Tibial nerve (tissue), 4 donors: ENCODE data around the gene ING3. TPM values are rescaled to one million over a fixed set of nuclear protein-coding genes. Genes with fewer than 3 reads are reported as not detected.
A peak's percentile ranks its signal among the peaks of the same experiment; 100 is the strongest.

ENCODE experiments used
- DNase-seq, 2 donors: peaks; one replicate each; pipeline ENCODE4 v3.0.0-alpha.2; 2019; ENCODE audit warnings: low spot score in 2 of 2
- H3K27ac ChIP-seq, 4 donors: fragments of 200-600 bp; sonication (generic) in 3 of 4; one replicate each; pipeline ENCODE4 v1.5.1; 2017 to 2019; ENCODE audit warnings: mild to moderate bottlenecking in 1 of 4
- H3K27me3 ChIP-seq, 2 donors: fragments of 200-600 bp; sonication (generic) in 1 of 2; one replicate each; pipeline versions ENCODE4 v1.5.1 to v1.6.0; 2017 to 2019
- H3K36me3 ChIP-seq, 3 donors: fragments of 200-600 bp; sonication (generic); one replicate each; pipeline ENCODE4 v1.5.1; 2018 to 2019
- H3K4me1 ChIP-seq, 4 donors: fragments of 200-600 bp; sonication (generic) in 3 of 4; one replicate each; pipeline ENCODE4 v1.5.1; 2017 to 2019
- H3K4me3 ChIP-seq, 4 donors: fragments of 200-600 bp; sonication (generic) in 3 of 4; one replicate each; pipeline ENCODE4 v1.5.1; 2017 to 2019; ENCODE audit warnings: mild to moderate bottlenecking in 1 of 4, moderate library complexity in 1 of 4
- H3K9me3 ChIP-seq, 4 donors: fragments of 200-600 bp; sonication (generic) in 3 of 4; one replicate each; pipeline ENCODE4 v1.5.1; 2017 to 2019
- CTCF ChIP-seq, 5 experiments: fragments of 200-600 bp in 3 of 5; fragments of 450-650 bp in 2 of 5; sonication (generic) in 3 of 5; IDR thresholded peaks; one replicate each; pipeline ENCODE4 v1.5.1; 2016 to 2019; ENCODE audit warnings: antibody characterized with exemption in 5 of 5, mild to moderate bottlenecking in 3 of 5, moderate library complexity in 2 of 5
- EP300 ChIP-seq, 2 donors: sonication (generic); formaldehyde crosslinking; IDR thresholded peaks; one replicate each; pipeline ENCODE4 v1.6.1; 2017; ENCODE audit warnings: antibody characterized with exemption in 2 of 2, mild to moderate bottlenecking in 1 of 2
- POLR2A ChIP-seq, 2 donors: fragments of 450-650 bp; IDR thresholded peaks; one replicate each; pipeline ENCODE4 v1.6.1; 2017; ENCODE audit warnings: antibody characterized with exemption in 2 of 2, mild to moderate bottlenecking in 2 of 2, moderate library complexity in 2 of 2
- WGBS, 2 donors: methylation state at CpG; one replicate each; pipeline ENCODE4 v1.1.5; 2018; 5-methylcytosine and 5-hydroxymethylcytosine counted together
- total RNA-seq, 4 donors: library from RNA; depleted of rRNA; stranded (reverse); fragments of >200 nt; gene quantifications; one replicate each; pipeline ENCODE4 v1.1.0, GENCODE V29; 2016

ING3 gene
- total RNA-seq, 4 donors from 2014 or later: 9.4 to 21.3 (median 11.4) TPM

- Histone ChIP-seq H3K4me3 (no peak overlapping the region), H3K4me1 (peaks cover 0 to 83% (median 4%) of the 10 kb centered on the region in 4 donors), H3K36me3 (no peaks in the 10 kb centered on the region), H3K9me3 (no peaks in the 10 kb centered on the region), H3K27ac (peak overlapping the region in 3 of 4 donors; percentile 55 to 76 (median 73)), H3K27me3 (no peaks in the 10 kb centered on the region)
- 69 to 76% methylated on average over 5 of the region's 5 CpGs for WGBS, 2 donors
- TF ChIP-seq EP300 (IDR thresholded peaks at IDR 0.05) (no peak), CTCF (IDR thresholded peaks at IDR 0.05) (no peak)
- no peak for DNase-seq
Observed at GRCh38 chr7:121020989-121021969, 70.7 kb downstream of the ING3 start.

DNA sequence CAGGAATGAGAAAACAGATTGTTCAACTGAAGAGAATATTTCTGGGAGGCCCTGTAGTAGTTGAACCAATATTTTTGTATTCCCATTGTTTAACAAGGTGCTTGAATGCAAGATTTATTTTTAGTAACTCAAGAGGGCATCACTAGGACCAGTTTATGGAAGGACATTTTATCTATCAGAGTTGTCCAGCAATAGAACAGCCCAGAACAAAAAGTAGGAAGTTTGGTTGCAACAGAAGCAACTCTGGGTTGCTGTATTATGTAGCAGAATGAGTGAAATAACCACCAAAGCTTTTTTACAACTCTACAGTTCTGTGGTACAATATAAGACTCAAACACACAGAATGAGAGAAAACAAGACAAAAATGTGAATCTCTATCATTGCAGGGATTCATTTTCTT is 72.6 kb downstream of the ING3 start:
- peaks cover 0 to 75% (median 4%) of the 10 kb centered on the region in 4 donors for H3K4me1 ChIP-seq

DNA sequence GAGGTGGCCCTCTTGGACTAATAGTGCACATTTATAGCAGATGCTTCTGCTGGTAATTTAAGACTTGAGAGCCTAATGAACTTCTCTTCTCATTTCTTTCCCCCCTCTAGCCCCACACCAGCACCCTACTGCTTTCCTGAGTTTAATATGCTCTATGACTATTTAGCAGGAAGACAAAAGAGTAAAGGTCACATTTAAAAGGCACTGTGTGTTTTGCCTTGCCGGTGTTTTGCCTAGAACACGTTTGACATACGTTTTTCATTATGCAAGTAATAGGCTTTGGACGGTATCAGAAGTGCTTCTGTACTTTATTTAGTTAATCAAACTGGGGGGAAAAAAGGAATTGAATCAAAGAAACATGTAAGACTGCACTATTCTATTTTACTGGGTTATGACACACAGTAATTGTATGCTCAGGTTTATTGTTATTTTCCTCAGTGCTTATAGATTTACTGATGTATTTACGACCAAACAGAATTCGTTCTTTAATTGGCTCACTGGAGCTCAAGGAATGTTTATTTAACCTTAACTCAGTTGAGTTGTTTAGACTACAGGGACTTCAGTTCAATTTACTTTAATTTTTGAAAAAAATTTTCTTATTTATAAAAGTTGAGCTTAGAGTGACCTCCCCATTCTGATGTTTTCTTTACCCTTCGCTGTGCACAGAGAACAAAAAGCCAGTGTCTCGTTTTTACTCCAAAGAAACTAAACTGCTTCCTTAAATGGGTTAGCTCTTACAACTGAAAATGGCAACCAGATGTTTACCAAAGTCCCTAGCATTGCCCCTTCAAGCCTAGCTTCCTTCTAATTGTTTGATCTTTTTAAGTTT is 73.3 kb downstream of the ING3 start:
- no peaks in the 10 kb centered on the region for H3K27me3 ChIP-seq

More for the DNA sequence above, 72.6 kb downstream of the ING3 start:
- H3K27me3 ChIP-seq: no peaks in the 10 kb centered on the region
- peak overlapping the region in 3 of 4 donors; percentile 46 to 82 (median 73) for H3K27ac ChIP-seq
- no peaks in the 10 kb centered on the region for H3K9me3 ChIP-seq
- no peak for DNase-seq
- H3K36me3 ChIP-seq: no peaks in the 10 kb centered on the region
- no peak for TF ChIP-seq EP300 (IDR thresholded peaks at IDR 0.05)
- TF ChIP-seq CTCF (IDR thresholded peaks at IDR 0.05): no peak
- TF ChIP-seq POLR2A (IDR thresholded peaks at IDR 0.05): no peak
- no peak overlapping the region for H3K4me3 ChIP-seq

GRCh38 chr7:121024611-121025010 is 74.0 kb downstream of the ING3 start:
- TF ChIP-seq POLR2A (IDR thresholded peaks at IDR 0.05) (no peak), CTCF (IDR thresholded peaks at IDR 0.05) (no peak), EP300 (IDR thresholded peaks at IDR 0.05) (no peak)
- no peaks in the 10 kb centered on the region for H3K27me3 ChIP-seq
- peak overlapping the region in 1 of 4 donors; percentile 3 for H3K4me3 ChIP-seq
- H3K9me3 ChIP-seq: no peaks in the 10 kb centered on the region
- H3K27ac ChIP-seq: peak overlapping the region; percentile 43 to 82 (median 60)
- H3K4me1 ChIP-seq: peaks cover 0 to 74% (median 3%) of the 10 kb centered on the region in 4 donors
- DNase-seq: no peak
- 25 to 28% methylated on average over 5 of the region's 5 CpGs for whole genome bisulfite sequencing, 2 donors
- H3K36me3 ChIP-seq: no peaks in the 10 kb centered on the region

More for the DNA sequence above, 73.3 kb downstream of the ING3 start:
- H3K4me3 ChIP-seq: no peak overlapping the region
- peaks cover 0 to 75% (median 4%) of the 10 kb centered on the region in 4 donors for H3K4me1 ChIP-seq
- TF ChIP-seq CTCF (IDR thresholded peaks at IDR 0.05): no peak
- TF ChIP-seq EP300 (IDR thresholded peaks at IDR 0.05): no peak
- TF ChIP-seq POLR2A (IDR thresholded peaks at IDR 0.05): no peak
- no peak for DNase-seq
- 21 to 27% methylated on average over 8 of the region's 8 CpGs for WGBS, 2 donors
- no peaks in the 10 kb centered on the region for H3K36me3 ChIP-seq
- H3K9me3 ChIP-seq: no peaks in the 10 kb centered on the region
- H3K27ac ChIP-seq: peak overlapping the region; percentile 43 to 82 (median 60)
